Pulmonary artery endothelial cell (primary cell): Measurements from ENCODE around the gene C11orf97. TPM values are rescaled to one million over a fixed set of nuclear protein-coding genes. Genes with fewer than 3 reads are reported as not detected.
"Not testable (repeated sequence)": the region's sequence is repeated elsewhere in the genome, so short reads cannot be mapped to it uniquely, and the experiment has no call there.

Experiments used
- DNase-seq: peaks from one replicate; pipeline ENCODE4 v3.0.0-alpha.2; 2011; ENCODE audit warnings: low read depth, low spot score
- total RNA-seq: library from RNA; depleted of rRNA; stranded (reverse); fragments of >200 nt; gene quantifications from 2 replicates; pipeline ENCODE4 v1.2.3, GENCODE V29; 2014

Gene C11orf97
- total RNA-seq, 1 donor from 2014 or later: not detected

GRCh38 chr11:94557421-94557820 lies 45.2 kb downstream of the C11orf97 start:
- no peak for DNase-seq

- DNase-seq: no peak
Observed at GRCh38 chr11:94557992-94558391, 45.7 kb downstream of the C11orf97 start.

GRCh38 chr11:94558468-94558867 lies 46.2 kb downstream of the C11orf97 start:
- DNase-seq: no peak

- no peak for DNase-seq
Observed at GRCh38 chr11:94558932-94559331, 46.7 kb downstream of the C11orf97 start.

GRCh38 chr11:94559361-94559760 lies 47.1 kb downstream of the C11orf97 start:
- DNase-seq: no peak

GRCh38 chr11:94560834-94561233 lies 48.6 kb downstream of the C11orf97 start:
- DNase-seq: no peak

- no peak for DNase-seq
Observed at GRCh38 chr11:94563176-94563847, 51.1 kb downstream of the C11orf97 start.

GRCh38 chr11:94563848-94564467 lies 51.7 kb downstream of the C11orf97 start:
- DNase-seq: no peak

GRCh38 chr11:94567181-94567670 lies 55.0 kb downstream of the C11orf97 start, which contains the start of gene PIWIL4:
Gene PIWIL4, plus strand, starts transcription at chr11:94567368. Its CDS starts 151 bp downstream, at chr11:94567519.
- DNase-seq: no peak

- DNase-seq: no peak
Observed at GRCh38 chr11:94568200-94568599, 55.9 kb downstream of the C11orf97 start.

GRCh38 chr11:94568717-94569116 lies 56.5 kb downstream of the C11orf97 start:
- DNase-seq: no peak

GRCh38 chr11:94572975-94573374 lies 60.7 kb downstream of the C11orf97 start:
- not testable (repeated sequence) for DNase-seq

GRCh38 chr11:94574193-94574961 lies 62.1 kb downstream of the C11orf97 start:
- DNase-seq: no peak

- no peak for DNase-seq
Observed at GRCh38 chr11:94576306-94576705, 64.0 kb downstream of the C11orf97 start.

GRCh38 chr11:94577841-94578240 lies 65.6 kb downstream of the C11orf97 start:
- no peak for DNase-seq

Other genes starting within 250 kb of the C11orf97 start
- not detected in 2 replicates for gene IZUMO1R, start 207.9 kb upstream of the C11orf97 start, total RNA-seq
- not detected in 2 replicates for gene GPR83, start 111.0 kb upstream of the C11orf97 start, total RNA-seq
- gene MRE11, start 18.6 kb upstream of the C11orf97 start, total RNA-seq: 14.5 and 21.9 TPM in 2 replicates
- gene ANKRD49, start 18.5 kb upstream of the C11orf97 start, total RNA-seq: 8.6 and 12.4 TPM in 2 replicates
- gene FUT4, start 31.5 kb downstream of the C11orf97 start, total RNA-seq: 6.3 and 8.4 TPM in 2 replicates
- 0.56 and 1.1 TPM in 2 replicates for gene PIWIL4, start 54.9 kb downstream of the C11orf97 start, total RNA-seq